ENCODE results near the gene NELL1. TPM values are rescaled to one million over a fixed set of nuclear protein-coding genes. Genes with fewer than 3 reads are reported as not detected.

The NELL1 gene
- polyA plus RNA-seq, 5 donors = 0.28 to 2.5 (median 0.54) TPM

- no peak for DNase-seq
Measured at GRCh38 chr11:20874358-20874757, 205.0 kb downstream of the NELL1 start.

GRCh38 chr11:20875889-20876288 lies 206.5 kb downstream of the NELL1 start:
- no peak for DNase-seq

GRCh38 chr11:20876738-20877137 lies 207.4 kb downstream of the NELL1 start:
- DNase-seq = no peak

- no peak for DNase-seq
Measured at GRCh38 chr11:20880094-20880493, 210.7 kb downstream of the NELL1 start.

- no peak for DNase-seq
Measured at GRCh38 chr11:20881328-20882079, 212.1 kb downstream of the NELL1 start.

- no peak for DNase-seq
Measured at GRCh38 chr11:20887137-20887536, 217.8 kb downstream of the NELL1 start.

GRCh38 chr11:20894296-20894695 lies 224.9 kb downstream of the NELL1 start:
- DNase-seq = no peak

- DNase-seq = no peak
Measured at GRCh38 chr11:20909995-20910726, 240.8 kb downstream of the NELL1 start.

- DNase-seq = no peak
Measured at GRCh38 chr11:20910733-20911132, 241.3 kb downstream of the NELL1 start.

- DNase-seq = no peak
Measured at GRCh38 chr11:20912065-20912821, 242.9 kb downstream of the NELL1 start.

- DNase-seq = no peak
Measured at GRCh38 chr11:20912922-20913512, 243.6 kb downstream of the NELL1 start.

- no peak for DNase-seq
Measured at GRCh38 chr11:20917306-20917705, 247.9 kb downstream of the NELL1 start.

GRCh38 chr11:20926799-20927540 lies 257.6 kb downstream of the NELL1 start:
- DNase-seq = no peak

GRCh38 chr11:20931029-20931428 lies 261.6 kb downstream of the NELL1 start:
- no peak for DNase-seq

- no peak for DNase-seq
Measured at GRCh38 chr11:20933086-20933485, 263.7 kb downstream of the NELL1 start.

- DNase-seq = no peak
Measured at GRCh38 chr11:20933958-20934357, 264.6 kb downstream of the NELL1 start.

- DNase-seq = no peak
Measured at GRCh38 chr11:20934516-20934915, 265.1 kb downstream of the NELL1 start.

GRCh38 chr11:20937826-20938225 lies 268.4 kb downstream of the NELL1 start:
- DNase-seq = no peak

GRCh38 chr11:20949585-20949984 lies 280.2 kb downstream of the NELL1 start:
- DNase-seq = no peak

- no peak for DNase-seq
Measured at GRCh38 chr11:20962581-20962980, 293.2 kb downstream of the NELL1 start.

GRCh38 chr11:20963596-20963995 lies 294.2 kb downstream of the NELL1 start:
- DNase-seq = no peak
